Astrocyte (in vitro differentiated cells and primary cell): Measurements from ENCODE around the gene TMPRSS13.

Experiments
- EZH2 ChIP-seq: IDR thresholded peaks from 2 replicates; pipeline ENCODE4 v1.6.1; 2012; ENCODE audit warnings: mild to moderate bottlenecking, low read length, inconsistent platforms; ENCODE audit not compliant: insufficient read depth
- TF ChIP-seq, protein P1 (sequence below): IDR thresholded peaks from 2 replicates; pipeline ENCODE4 v1.5.1; 2011; ENCODE audit warnings: low read depth, mild to moderate bottlenecking, inconsistent platforms, low read length, moderate library complexity; ENCODE audit not compliant: insufficient read depth

DNA sequence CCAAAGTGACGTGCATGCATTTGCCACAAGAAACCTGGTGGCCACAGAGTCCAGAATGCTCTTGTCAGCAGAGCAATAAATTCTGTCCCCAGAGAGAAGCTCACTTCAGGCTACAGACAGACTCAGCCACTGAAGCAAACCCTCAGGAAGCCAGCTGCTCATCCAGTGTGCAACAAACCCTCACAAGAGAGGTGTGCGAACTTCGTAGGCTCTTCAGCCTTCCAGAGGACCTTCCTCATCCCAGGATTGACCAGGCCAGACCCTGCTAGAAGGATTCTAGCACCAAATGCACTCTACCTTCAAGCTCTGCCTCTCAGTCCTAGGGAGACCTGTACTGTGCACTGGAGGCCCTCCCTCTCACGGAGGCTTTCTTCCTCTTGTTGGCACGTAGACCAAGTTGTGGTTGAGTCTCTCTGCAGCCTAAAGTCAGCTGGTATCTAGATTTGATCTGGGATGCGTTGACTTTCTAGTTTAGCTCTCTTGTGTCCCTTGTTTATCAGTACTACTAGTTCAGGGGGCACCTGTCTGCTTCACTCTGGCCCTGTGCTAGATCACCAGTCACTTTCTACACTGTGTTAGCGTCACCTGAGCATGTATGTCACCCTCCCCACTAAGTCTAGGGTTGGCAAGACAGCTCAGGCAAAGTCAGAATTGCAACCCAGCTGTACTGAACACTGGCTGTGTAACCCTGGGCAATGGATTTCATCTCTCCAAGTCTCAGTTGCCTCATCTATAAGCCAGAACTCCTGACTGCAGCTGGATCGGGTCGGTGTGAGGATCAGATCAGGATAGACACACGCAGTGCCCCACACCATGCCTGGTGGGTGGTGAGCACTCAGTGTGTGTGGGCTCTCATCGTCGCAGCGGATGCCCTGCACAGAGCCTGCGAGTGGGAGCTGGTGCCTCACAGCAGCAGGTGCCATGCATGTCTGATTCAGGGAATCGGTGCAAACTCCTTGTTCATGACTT lies 22.1 kb upstream of the TMPRSS13 start:
- TF ChIP-seq, protein P1, sequence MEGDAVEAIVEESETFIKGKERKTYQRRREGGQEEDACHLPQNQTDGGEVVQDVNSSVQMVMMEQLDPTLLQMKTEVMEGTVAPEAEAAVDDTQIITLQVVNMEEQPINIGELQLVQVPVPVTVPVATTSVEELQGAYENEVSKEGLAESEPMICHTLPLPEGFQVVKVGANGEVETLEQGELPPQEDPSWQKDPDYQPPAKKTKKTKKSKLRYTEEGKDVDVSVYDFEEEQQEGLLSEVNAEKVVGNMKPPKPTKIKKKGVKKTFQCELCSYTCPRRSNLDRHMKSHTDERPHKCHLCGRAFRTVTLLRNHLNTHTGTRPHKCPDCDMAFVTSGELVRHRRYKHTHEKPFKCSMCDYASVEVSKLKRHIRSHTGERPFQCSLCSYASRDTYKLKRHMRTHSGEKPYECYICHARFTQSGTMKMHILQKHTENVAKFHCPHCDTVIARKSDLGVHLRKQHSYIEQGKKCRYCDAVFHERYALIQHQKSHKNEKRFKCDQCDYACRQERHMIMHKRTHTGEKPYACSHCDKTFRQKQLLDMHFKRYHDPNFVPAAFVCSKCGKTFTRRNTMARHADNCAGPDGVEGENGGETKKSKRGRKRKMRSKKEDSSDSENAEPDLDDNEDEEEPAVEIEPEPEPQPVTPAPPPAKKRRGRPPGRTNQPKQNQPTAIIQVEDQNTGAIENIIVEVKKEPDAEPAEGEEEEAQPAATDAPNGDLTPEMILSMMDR, result no peak
- TF ChIP-seq EZH2, result no peak
